ENCODE results near the gene MVD. TPM values are rescaled to one million over a fixed set of nuclear protein-coding genes. Genes with fewer than 3 reads are reported as not detected.
A peak's percentile ranks its signal among the peaks of the same experiment; 100 is the strongest.

MVD gene
- total and polyA plus RNA-seq, 2 of the 13 experiments (the other 11 are each of a cell fraction or from before 2014, with no cell fraction given), result 28.1 to 187 TPM

DNA sequence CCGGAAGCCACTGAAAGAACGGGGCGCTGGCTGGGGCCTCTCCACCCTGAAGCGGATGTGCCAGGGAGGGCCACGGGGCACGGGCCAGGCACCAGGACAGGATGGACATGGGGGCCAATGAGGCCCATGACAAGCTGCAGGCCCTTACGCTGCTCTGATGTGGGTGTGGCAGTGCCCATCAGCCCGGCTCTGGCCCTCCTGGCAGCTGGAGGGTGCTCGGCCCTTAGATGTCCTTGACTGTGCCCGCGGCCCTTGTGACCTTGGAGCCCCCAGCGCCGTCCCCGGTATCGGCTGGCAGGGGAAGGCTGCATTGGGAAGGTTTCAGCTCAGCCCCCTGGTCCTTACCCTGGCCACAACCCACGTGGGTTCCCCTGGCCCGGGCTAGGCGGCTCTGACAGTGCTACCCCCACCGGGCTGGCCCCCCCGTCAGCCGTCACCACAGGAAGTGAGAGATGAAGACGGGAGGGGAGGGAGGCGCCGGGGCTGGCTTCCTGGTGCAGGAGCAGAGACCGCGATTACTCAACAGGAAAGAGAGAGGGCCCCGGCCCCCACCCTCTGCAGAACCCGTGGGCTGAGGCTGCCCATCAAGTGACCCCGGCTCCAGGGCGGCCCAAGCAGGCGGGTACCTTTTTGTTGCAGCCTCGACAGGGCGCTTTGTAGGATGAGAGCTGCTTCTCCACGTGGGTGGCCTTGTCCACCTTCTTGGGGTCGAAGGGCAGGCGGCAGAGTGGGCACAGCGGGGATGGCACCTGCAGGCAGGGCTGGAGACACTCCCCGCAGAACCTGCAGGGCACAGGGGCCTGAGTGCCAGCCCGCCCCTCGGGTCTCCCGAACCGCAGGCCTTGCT, 38.0 kb upstream of the MVD start (continued):
- TF ChIP-seq SMARCC2 (IDR thresholded peaks at IDR 0.05), result no peak
- TF ChIP-seq FLYWCH1 (CRISPR knock-in tag; IDR thresholded peaks at IDR 0.05), result no peak
- no peak for TF ChIP-seq FOSL1 (CRISPR knock-in tag; IDR thresholded peaks at IDR 0.05; ENCODE audit: borderline replicate concordance)
- no peak for TF ChIP-seq ZNF7 (CRISPR knock-in tag; IDR thresholded peaks at IDR 0.05)
- TF ChIP-seq ZBTB3 (CRISPR knock-in tag; IDR thresholded peaks at IDR 0.05; ENCODE audit: borderline replicate concordance, low read depth), result no peak
- TF ChIP-seq, protein P1, sequence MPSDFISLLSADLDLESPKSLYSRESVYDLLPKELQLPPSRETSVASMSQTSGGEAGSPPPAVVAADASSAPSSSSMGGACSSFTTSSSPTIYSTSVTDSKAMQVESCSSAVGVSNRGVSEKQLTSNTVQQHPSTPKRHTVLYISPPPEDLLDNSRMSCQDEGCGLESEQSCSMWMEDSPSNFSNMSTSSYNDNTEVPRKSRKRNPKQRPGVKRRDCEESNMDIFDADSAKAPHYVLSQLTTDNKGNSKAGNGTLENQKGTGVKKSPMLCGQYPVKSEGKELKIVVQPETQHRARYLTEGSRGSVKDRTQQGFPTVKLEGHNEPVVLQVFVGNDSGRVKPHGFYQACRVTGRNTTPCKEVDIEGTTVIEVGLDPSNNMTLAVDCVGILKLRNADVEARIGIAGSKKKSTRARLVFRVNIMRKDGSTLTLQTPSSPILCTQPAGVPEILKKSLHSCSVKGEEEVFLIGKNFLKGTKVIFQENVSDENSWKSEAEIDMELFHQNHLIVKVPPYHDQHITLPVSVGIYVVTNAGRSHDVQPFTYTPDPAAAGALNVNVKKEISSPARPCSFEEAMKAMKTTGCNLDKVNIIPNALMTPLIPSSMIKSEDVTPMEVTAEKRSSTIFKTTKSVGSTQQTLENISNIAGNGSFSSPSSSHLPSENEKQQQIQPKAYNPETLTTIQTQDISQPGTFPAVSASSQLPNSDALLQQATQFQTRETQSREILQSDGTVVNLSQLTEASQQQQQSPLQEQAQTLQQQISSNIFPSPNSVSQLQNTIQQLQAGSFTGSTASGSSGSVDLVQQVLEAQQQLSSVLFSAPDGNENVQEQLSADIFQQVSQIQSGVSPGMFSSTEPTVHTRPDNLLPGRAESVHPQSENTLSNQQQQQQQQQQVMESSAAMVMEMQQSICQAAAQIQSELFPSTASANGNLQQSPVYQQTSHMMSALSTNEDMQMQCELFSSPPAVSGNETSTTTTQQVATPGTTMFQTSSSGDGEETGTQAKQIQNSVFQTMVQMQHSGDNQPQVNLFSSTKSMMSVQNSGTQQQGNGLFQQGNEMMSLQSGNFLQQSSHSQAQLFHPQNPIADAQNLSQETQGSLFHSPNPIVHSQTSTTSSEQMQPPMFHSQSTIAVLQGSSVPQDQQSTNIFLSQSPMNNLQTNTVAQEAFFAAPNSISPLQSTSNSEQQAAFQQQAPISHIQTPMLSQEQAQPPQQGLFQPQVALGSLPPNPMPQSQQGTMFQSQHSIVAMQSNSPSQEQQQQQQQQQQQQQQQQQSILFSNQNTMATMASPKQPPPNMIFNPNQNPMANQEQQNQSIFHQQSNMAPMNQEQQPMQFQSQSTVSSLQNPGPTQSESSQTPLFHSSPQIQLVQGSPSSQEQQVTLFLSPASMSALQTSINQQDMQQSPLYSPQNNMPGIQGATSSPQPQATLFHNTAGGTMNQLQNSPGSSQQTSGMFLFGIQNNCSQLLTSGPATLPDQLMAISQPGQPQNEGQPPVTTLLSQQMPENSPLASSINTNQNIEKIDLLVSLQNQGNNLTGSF (CRISPR knock-in tag; IDR thresholded peaks at IDR 0.05), result no peak
- TF ChIP-seq KDM4B (CRISPR knock-in tag; IDR thresholded peaks at IDR 0.05), result peak; percentile 87
- no peak for TF ChIP-seq HNRNPK (IDR thresholded peaks at IDR 0.05; ENCODE audit: low read depth, low read length, poor library complexity, severe bottlenecking)
- TF ChIP-seq PTBP1 (IDR thresholded peaks at IDR 0.05; ENCODE audit: low read depth, low read length, poor library complexity, severe bottlenecking), result no peak
- TF ChIP-seq ZFP41 (CRISPR knock-in tag; IDR thresholded peaks at IDR 0.05; ENCODE audit: borderline replicate concordance), result no peak
- TF ChIP-seq, protein P2, sequence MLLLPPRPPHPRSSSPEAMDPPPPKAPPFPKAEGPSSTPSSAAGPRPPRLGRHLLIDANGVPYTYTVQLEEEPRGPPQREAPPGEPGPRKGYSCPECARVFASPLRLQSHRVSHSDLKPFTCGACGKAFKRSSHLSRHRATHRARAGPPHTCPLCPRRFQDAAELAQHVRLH (CRISPR knock-in tag; IDR thresholded peaks at IDR 0.05; ENCODE audit: borderline replicate concordance, low read depth), result 0 out of 2 replicates have a peak, but pooled peaks have one; percentile 39
- no peak for TF ChIP-seq ATRX (CRISPR knock-in tag; IDR thresholded peaks at IDR 0.05; ENCODE audit: borderline replicate concordance)
- TF ChIP-seq ZNF556 (CRISPR knock-in tag; IDR thresholded peaks at IDR 0.05; ENCODE audit: borderline replicate concordance), result peak; percentile 96; the same call in 1 of the 2 replicates
- TF ChIP-seq ZMYM3 (CRISPR knock-in tag; IDR thresholded peaks at IDR 0.05), result peak; percentile 39; the same call in 1 of the 2 replicates
- TF ChIP-seq, protein P3, sequence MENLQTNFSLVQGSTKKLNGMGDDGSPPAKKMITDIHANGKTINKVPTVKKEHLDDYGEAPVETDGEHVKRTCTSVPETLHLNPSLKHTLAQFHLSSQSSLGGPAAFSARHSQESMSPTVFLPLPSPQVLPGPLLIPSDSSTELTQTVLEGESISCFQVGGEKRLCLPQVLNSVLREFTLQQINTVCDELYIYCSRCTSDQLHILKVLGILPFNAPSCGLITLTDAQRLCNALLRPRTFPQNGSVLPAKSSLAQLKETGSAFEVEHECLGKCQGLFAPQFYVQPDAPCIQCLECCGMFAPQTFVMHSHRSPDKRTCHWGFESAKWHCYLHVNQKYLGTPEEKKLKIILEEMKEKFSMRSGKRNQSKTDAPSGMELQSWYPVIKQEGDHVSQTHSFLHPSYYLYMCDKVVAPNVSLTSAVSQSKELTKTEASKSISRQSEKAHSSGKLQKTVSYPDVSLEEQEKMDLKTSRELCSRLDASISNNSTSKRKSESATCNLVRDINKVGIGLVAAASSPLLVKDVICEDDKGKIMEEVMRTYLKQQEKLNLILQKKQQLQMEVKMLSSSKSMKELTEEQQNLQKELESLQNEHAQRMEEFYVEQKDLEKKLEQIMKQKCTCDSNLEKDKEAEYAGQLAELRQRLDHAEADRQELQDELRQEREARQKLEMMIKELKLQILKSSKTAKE (CRISPR knock-in tag; IDR thresholded peaks at IDR 0.05; ENCODE audit: borderline replicate concordance), result no peak; the same call in 1 of the 2 replicates
- TF ChIP-seq ARNTL (CRISPR knock-in tag; IDR thresholded peaks at IDR 0.05), result peak; percentile 83
- TF ChIP-seq RNF2 (conservative IDR thresholded peaks at IDR 0.05; ENCODE audit: low read depth), result 0 out of 2 replicates have a peak, but pooled peaks have one; percentile 19
- TF ChIP-seq, protein P4, sequence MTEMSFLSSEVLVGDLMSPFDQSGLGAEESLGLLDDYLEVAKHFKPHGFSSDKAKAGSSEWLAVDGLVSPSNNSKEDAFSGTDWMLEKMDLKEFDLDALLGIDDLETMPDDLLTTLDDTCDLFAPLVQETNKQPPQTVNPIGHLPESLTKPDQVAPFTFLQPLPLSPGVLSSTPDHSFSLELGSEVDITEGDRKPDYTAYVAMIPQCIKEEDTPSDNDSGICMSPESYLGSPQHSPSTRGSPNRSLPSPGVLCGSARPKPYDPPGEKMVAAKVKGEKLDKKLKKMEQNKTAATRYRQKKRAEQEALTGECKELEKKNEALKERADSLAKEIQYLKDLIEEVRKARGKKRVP (CRISPR knock-in tag; IDR thresholded peaks at IDR 0.05), result no peak
- TF ChIP-seq ZNF484 (CRISPR knock-in tag; IDR thresholded peaks at IDR 0.05; ENCODE audit: borderline replicate concordance, low read depth), result no peak
- TF ChIP-seq MYC (CRISPR knock-in tag; IDR thresholded peaks at IDR 0.05; ENCODE audit: borderline replicate concordance), result peak; percentile 80; the same call in 1 of the 2 replicates

Measured in HepG2 (cell line).